GM12878 (cell line): ENCODE results near the gene NDUFB7. TPM values are rescaled to one million over a fixed set of nuclear protein-coding genes. Genes with fewer than 3 reads are reported as not detected.

Source experiments
- ATAC-seq: fragments of 200-7000 bp; cut with Tn5 transposase; 3 replicates; pipeline ENCODE4 v1.9.1; 2020; ENCODE audit warnings: mild to moderate bottlenecking, moderate library complexity
- BruUV-seq: library from RNA; stranded (reverse); fragments of 400-500 nt; replicated peaks from 2 replicates; lab custom pipeline; 2021; lab: Mats Ljungman, UMichigan
- CTCF ChIA-PET: fragments of 300-600 bp; sonication (Branson Sonifier 250); formaldehyde crosslinking; extraction: SDS; loops from one replicate; lab custom pipeline; 2021; ENCODE audit warnings: inconsistent platforms; lab: Yijun Ruan, JAX
- POLR2A ChIA-PET: fragments of 350-600 bp; formaldehyde crosslinking; extraction: SDS; loops from one replicate; lab custom pipeline; 2021; ENCODE audit warnings: inconsistent platforms; lab: Charles Lee
- RAD21 ChIA-PET: fragments of 300-600 bp; sonication (Branson Sonifier 250); formaldehyde crosslinking; loops from one replicate; lab custom pipeline; 2023; ENCODE audit warnings: antibody characterized with exemption; ENCODE audit not compliant: unreplicated experiment; lab: Charles Lee
- SMC1A ChIA-PET: fragments of 300-600 bp; sonication (Branson Sonifier 250); formaldehyde crosslinking; loops from one replicate; lab custom pipeline; 2023; ENCODE audit not compliant: unreplicated experiment, uncharacterized antibody; lab: Charles Lee
- DNase-seq: peaks from one replicate; pipeline ENCODE4 v3.0.0-alpha.2; 2011; ENCODE audit warnings: low read depth, low spot score
- FAIRE-seq: peaks from 3 replicates; lab custom pipeline; 2011; peaks lifted over from hg19 to GRCh38; lab: Jason Lieb, UNC
- H2AFZ ChIP-seq: 2 replicates; pipeline ENCODE4 v1.6.0; 2011; ENCODE audit warnings: low read depth, low read length, control low read depth; ENCODE audit not compliant: control insufficient read depth
- H3K27ac ChIP-seq: 2 replicates; pipeline ENCODE4 v1.5.1; 2011; ENCODE audit warnings: control low read depth; ENCODE audit not compliant: control insufficient read depth, insufficient read depth
- H3K27me3 ChIP-seq, 2 experiments: replicated peaks in 1 of 2; 2 replicates each; pipeline versions ENCODE4 v1.6.0 to v1.6.1; 2011; ENCODE audit warnings: low read length in 1 of 2; ENCODE audit not compliant: control insufficient read depth in 2 of 2, insufficient read depth in 2 of 2
- H3K36me3 ChIP-seq, 2 experiments: 2 replicates each; pipeline ENCODE4 v1.5.1; 2011; ENCODE audit warnings: low read length in 1 of 2; ENCODE audit not compliant: control insufficient read depth in 2 of 2, insufficient read depth in 2 of 2
- H3K4me1 ChIP-seq: 2 replicates; pipeline ENCODE4 v1.6.1; 2011; ENCODE audit warnings: mild to moderate bottlenecking, low read length, moderate library complexity, mixed read lengths; ENCODE audit not compliant: control insufficient read depth, insufficient read depth
- H3K4me2 ChIP-seq: 2 replicates; pipeline ENCODE4 v1.6.0; 2011; ENCODE audit warnings: control low read depth; ENCODE audit not compliant: control insufficient read depth, insufficient read depth
- H3K4me3 ChIP-seq: fragments of 200-600 bp; sonication (generic); 2 replicates; pipeline ENCODE4 v1.5.1; 2016
- H3K79me2 ChIP-seq: 2 replicates; pipeline ENCODE4 v1.6.0; 2011; ENCODE audit warnings: low read length; ENCODE audit not compliant: control insufficient read depth, insufficient read depth
- H3K9ac ChIP-seq: 2 replicates; pipeline ENCODE4 v1.8.0; 2011; ENCODE audit warnings: low read length, control low read depth, mixed read lengths; ENCODE audit not compliant: control insufficient read depth, insufficient read depth
- H3K9me3 ChIP-seq: replicated peaks from 3 replicates; pipeline ENCODE4 v1.5.1; 2011; ENCODE audit warnings: mild to moderate bottlenecking, low read length; ENCODE audit not compliant: control insufficient read depth, insufficient read depth
- H4K20me1 ChIP-seq: 2 replicates; pipeline ENCODE4 v1.6.0; 2011; ENCODE audit not compliant: control insufficient read depth, insufficient read depth
- BACH1 ChIP-seq: fragments of 450-650 bp; IDR thresholded peaks from 2 replicates; pipeline ENCODE4 v1.6.1; 2017; ENCODE audit warnings: mild to moderate bottlenecking, borderline replicate concordance
- EED ChIP-seq: sonication (generic); IDR thresholded peaks from 2 replicates; pipeline ENCODE4 v1.6.1; 2016; ENCODE audit warnings: antibody characterized with exemption, low read depth
- ETV6 ChIP-seq, 2 experiments: fragments of 450-650 bp in 1 of 2; IDR thresholded peaks in 1 of 2; conservative IDR thresholded peaks in 1 of 2; 2 replicates each; pipeline ENCODE4 v1.6.1; 2014; ENCODE audit warnings: antibody characterized with exemption in 1 of 2, borderline replicate concordance in 1 of 2, low read depth in 1 of 2, mild to moderate bottlenecking in 1 of 2, moderate library complexity in 1 of 2
- HDAC6 ChIP-seq: fragments of 200-600 bp; sonication (generic); IDR thresholded peaks from one replicate; pipeline ENCODE4 v1.8.0; 2017; ENCODE audit warnings: antibody characterized with exemption; ENCODE audit not compliant: unreplicated experiment
- POLR2A ChIP-seq: IDR thresholded peaks from 2 replicates; pipeline ENCODE4 v1.6.1; 2011; ENCODE audit warnings: low read depth, mild to moderate bottlenecking, low read length
- RBBP5 ChIP-seq: fragments of 200-600 bp; sonication (generic); conservative IDR thresholded peaks from 2 replicates; pipeline ENCODE4 v1.6.1; 2016
- SPI1 ChIP-seq: IDR thresholded peaks from 2 replicates; pipeline ENCODE4 v1.6.1; 2011; ENCODE audit warnings: low read depth, mild to moderate bottlenecking, low read length, moderate library complexity, borderline replicate concordance; ENCODE audit not compliant: insufficient read depth
- STAT1 ChIP-seq: fragments of 450-650 bp; conservative IDR thresholded peaks from 2 replicates; pipeline ENCODE4 v1.6.1; 2014; ENCODE audit warnings: antibody characterized with exemption, mild to moderate bottlenecking
- SUZ12 ChIP-seq: fragments of 200-600 bp; sonication (generic); IDR thresholded peaks from one replicate; pipeline ENCODE4 v1.6.1; 2018; ENCODE audit warnings: antibody characterized with exemption, mild to moderate bottlenecking; ENCODE audit not compliant: unreplicated experiment
- TCF12 ChIP-seq: IDR thresholded peaks from 2 replicates; pipeline ENCODE4 v1.6.1; 2011; ENCODE audit warnings: low read depth, mild to moderate bottlenecking, low read length
- ZBTB4 ChIP-seq: fragments of 450-650 bp; formaldehyde crosslinking; IDR thresholded peaks from 2 replicates; pipeline ENCODE4 v1.4.0; 2022; ENCODE audit warnings: mild to moderate bottlenecking, moderate library complexity
- ZNF592 ChIP-seq: fragments of 450-650 bp; IDR thresholded peaks from 2 replicates; pipeline ENCODE4 v1.6.1; 2017; ENCODE audit warnings: mild to moderate bottlenecking, moderate library complexity
- whole genome bisulfite sequencing: methylation state at CpG from one replicate; pipeline ENCODE4 v1.1.6; 2016; ENCODE audit warnings: low lambda C conversion rate; ENCODE audit not compliant: insufficient replicate concordance, insufficient coverage; ENCODE audit errors: missing lambda C conversion rate; 5-methylcytosine and 5-hydroxymethylcytosine counted together
- in situ Hi-C: fragments of 300-500 bp; cut with MboI; formaldehyde crosslinking; loops from 9 replicates; pipeline ENCODE4 v1.14.3; 2018; ENCODE audit warnings: mixed read lengths
- intact Hi-C: fragments of 100-400 bp; cut with micrococcal nuclease; formaldehyde crosslinking; loops from one replicate; pipeline ENCODE4 v1.14.2; 2022; ENCODE audit not compliant: unreplicated experiment
- polyA plus RNA-seq, 11 experiments: library from polyadenylated mRNA; depleted of rRNA in 4 of 11; unstranded in 6 of 11; stranded (reverse) in 5 of 11; fragments of >200 nt; fragmentation: Nextera tagmentation in 4 of 11; fragmentation: Illumina TruSeq in 1 of 11; extraction: Ambion mirVana in 4 of 11; extraction: Trizol in 1 of 11; gene quantifications; 1 replicate in 1 of 11; 2 replicates in 10 of 11; pipeline versions ENCODE4 v1.2.1 to v1.2.3, GENCODE V29; 2011 to 2016; ENCODE audit warnings: inconsistent platforms in 2 of 11, missing spikeins in 2 of 11, low read depth in 1 of 11
- total RNA-seq, 4 experiments: library from RNA; depleted of rRNA in 3 of 4; stranded (reverse); fragments of >200 nt in 3 of 4; fragmentation: Illumina TruSeq in 1 of 4; extraction: Trizol in 1 of 4; gene quantifications; 2 replicates each; pipeline versions ENCODE4 v1.2.1 to v1.2.3, GENCODE V29; 2013 to 2021

The NDUFB7 gene
- total and polyA plus RNA-seq, 10 of the 15 experiments (the other 5 are each of a cell fraction or from before 2014, with no cell fraction given), result 14.6 to 480 (median 182) TPM

GRCh38 chr19:14542711-14543328, 29.0 kb downstream of the NDUFB7 start:
- BruUV-seq, result no TSS peak
- Histone ChIP-seq H3K27ac (no peak overlapping the region), H3K79me2 (no peaks in the 10 kb centered on the region; the same call in none of the 2 replicates), H3K27me3 (no peaks in the 10 kb centered on the region), H3K4me1 (no peaks in the 10 kb centered on the region), H3K9me3 (no peaks in the 10 kb centered on the region), H2AFZ (no peak overlapping the region), H4K20me1 (no peaks in the 10 kb centered on the region), H3K4me3 (no peak overlapping the region), H3K36me3 (no peaks in the 10 kb centered on the region; a peak in 2 of 4 replicates), H3K9ac (no peak overlapping the region), H3K4me2 (no peak overlapping the region)
- TF ChIP-seq ETV6 (conservative IDR thresholded peaks at IDR 0.05 in 1 of 2, IDR thresholded peaks at IDR 0.05 in 1 of 2; ENCODE audit: borderline replicate concordance in 1 of 2, low read depth in 1 of 2) (no peak), POLR2A (no peak), EED (no peak), ZNF592 (no peak), TCF12 (no peak), STAT1 (no peak), SUZ12 (no peak), HDAC6 (no peak), BACH1 (no peak), SPI1 (no peak), ZBTB4 (CRISPR knock-in tag) (no peak), RBBP5 (no peak)
- FAIRE-seq (no peak), ATAC-seq (no peak), DNase-seq (no peak)
- WGBS, result 89% methylated on average over 6 of the region's 7 CpGs
- ChIA-PET RAD21 (no interaction called here), POLR2A (no interaction called here), SMC1A (no interaction called here), CTCF (interaction anchor here (0.9 kb wide), 1 partner anchor 29 kb away, joined by 3 read pairs; the partner anchor contains the start of gene NDUFB7)
- intact Hi-C loops (no loop called here), in situ Hi-C loops (no loop called here)
